Mesothelial cell of epicardium (in vitro differentiated cells): ENCODE data around the gene CNST. TPM values are rescaled to one million over a fixed set of nuclear protein-coding genes. Genes with fewer than 3 reads are reported as not detected.
"Not testable (repeated sequence)": the region's sequence is repeated elsewhere in the genome, so short reads cannot be mapped to it uniquely, and the experiment has no call there.

Experiments
- DNase-seq, 2 experiments: peaks; one replicate each; pipeline ENCODE4 v3.0.0; 2021; ENCODE audit warnings: low spot score in 2 of 2; ENCODE audit not compliant: unreplicated experiment in 2 of 2
- H3K27ac Mint-ChIP-seq: 2 replicates; pipeline ENCODE4 v1.8.0; 2021; ENCODE audit warnings: mixed read lengths
- H3K27me3 Mint-ChIP-seq: 2 replicates; pipeline ENCODE4 v1.8.0; 2021; ENCODE audit warnings: low read depth, mixed read lengths
- H3K36me3 Mint-ChIP-seq: 2 replicates; pipeline ENCODE4 v1.8.0; 2021; ENCODE audit warnings: mixed read lengths
- H3K4me1 Mint-ChIP-seq: 2 replicates; pipeline ENCODE4 v1.8.0; 2021; ENCODE audit warnings: mixed read lengths
- H3K4me3 Mint-ChIP-seq: 2 replicates; pipeline ENCODE4 v1.8.0; 2021; ENCODE audit warnings: mild to moderate bottlenecking, moderate library complexity, mixed read lengths
- H3K9me3 Mint-ChIP-seq: 2 replicates; pipeline ENCODE4 v1.8.0; 2021; ENCODE audit warnings: mixed read lengths
- CTCF ChIP-seq: fragments of 200-600 bp; sonication (generic); IDR thresholded peaks from one replicate; pipeline ENCODE4 v1.5.0; 2021; ENCODE audit warnings: antibody characterized with exemption; ENCODE audit not compliant: unreplicated experiment
- total RNA-seq: library from RNA; stranded (reverse); gene quantifications from 3 replicates; pipeline ENCODE4 v1.2.1, GENCODE V29; 2021

CNST gene
- total RNA-seq, 1 donor from 2014 or later = 21.0 TPM

GRCh38 chr1:246683521-246683920, 117.3 kb downstream of the CNST start:
- Mint-ChIP-seq H3K9me3 (no peaks in the 10 kb centered on the region), H3K27ac (no peak overlapping the region), H3K27me3 (no peaks in the 10 kb centered on the region), H3K4me3 (no peak overlapping the region), H3K36me3 (no peaks in the 10 kb centered on the region), H3K4me1 (peaks cover 7% of the 10 kb centered on the region)
- TF ChIP-seq CTCF = no peak
- DNase-seq = no peak

- DNase-seq = no peak
- Mint-ChIP-seq H3K9me3 (no peaks in the 10 kb centered on the region), H3K36me3 (no peaks in the 10 kb centered on the region), H3K4me1 (peaks cover 5% of the 10 kb centered on the region), H3K27me3 (no peaks in the 10 kb centered on the region), H3K4me3 (no peak overlapping the region), H3K27ac (no peak overlapping the region)
- TF ChIP-seq CTCF = no peak
These were observed 120.7 kb downstream of the CNST start for GRCh38 chr1:246687002-246687401.

- H3K36me3 Mint-ChIP-seq = peaks cover 2% of the 10 kb centered on the region
- H3K9me3 Mint-ChIP-seq = peaks cover 8% of the 10 kb centered on the region
- peak; percentile 66 for TF ChIP-seq CTCF
- no peaks in the 10 kb centered on the region for H3K4me1 Mint-ChIP-seq
- peak overlapping the region; percentile 51 for H3K4me3 Mint-ChIP-seq
- H3K27ac Mint-ChIP-seq = no peak overlapping the region
- no peaks in the 10 kb centered on the region for H3K27me3 Mint-ChIP-seq
- DNase-seq = peak in 1 of 2 experiments; percentile 43
These were observed 123.3 kb downstream of the CNST start for GRCh38 chr1:246689409-246690008.

- Mint-ChIP-seq H3K4me1 (no peaks in the 10 kb centered on the region), H3K27ac (no peak overlapping the region), H3K9me3 (peaks cover 13% of the 10 kb centered on the region), H3K36me3 (peaks cover 2% of the 10 kb centered on the region), H3K27me3 (no peaks in the 10 kb centered on the region), H3K4me3 (peak overlapping the region; percentile 51)
- no peak for TF ChIP-seq CTCF
- DNase-seq = no peak
These were observed 123.8 kb downstream of the CNST start for GRCh38 chr1:246690100-246690499.

GRCh38 chr1:246691622-246692495, 125.6 kb downstream of the CNST start:
- H3K27me3 Mint-ChIP-seq = no peaks in the 10 kb centered on the region
- H3K4me3 Mint-ChIP-seq = no peak overlapping the region
- H3K4me1 Mint-ChIP-seq = no peaks in the 10 kb centered on the region
- TF ChIP-seq CTCF = no peak
- DNase-seq = no peak
- peaks cover 13% of the 10 kb centered on the region for H3K9me3 Mint-ChIP-seq
- H3K27ac Mint-ChIP-seq = no peak overlapping the region
- H3K36me3 Mint-ChIP-seq = peaks cover 2% of the 10 kb centered on the region

- H3K36me3 Mint-ChIP-seq, DNase-seq, H3K27ac Mint-ChIP-seq: not testable (repeated sequence)
These were observed 128.1 kb downstream of the CNST start for GRCh38 chr1:246694213-246694895.

More at GRCh38 chr1:246694213-246694895, 128.1 kb downstream of the CNST start:
- not testable (repeated sequence) for H3K27me3 Mint-ChIP-seq, H3K4me3 Mint-ChIP-seq, H3K4me1 Mint-ChIP-seq
- H3K9me3 Mint-ChIP-seq = peaks cover 13% of the 10 kb centered on the region
